HG02759 (cell line): ENCODE measurements around the gene SATB1.
"Not testable (repeated sequence)": the region's sequence is repeated elsewhere in the genome, so short reads cannot be mapped to it uniquely, and the experiment has no call there.

ENCODE experiments used
- ATAC-seq: cut with Tn5 transposase; IDR thresholded peaks from one replicate; pipeline ENCODE4 v1.9.1; 2021; ENCODE audit warnings: mild to moderate bottlenecking, moderate library complexity; ENCODE audit not compliant: unreplicated experiment

Gene SATB1

GRCh38 chr3:18355832-18356231 is 69.3 kb downstream of the SATB1 start:
- no peak for ATAC-seq

GRCh38 chr3:18354701-18355100 is 70.4 kb downstream of the SATB1 start:
- no peak for ATAC-seq

- ATAC-seq = no peak
Observed at GRCh38 chr3:18351823-18352744, 73.1 kb downstream of the SATB1 start.

GRCh38 chr3:18351069-18351628 is 74.0 kb downstream of the SATB1 start:
- no peak for ATAC-seq

GRCh38 chr3:18349197-18349798 is 75.8 kb downstream of the SATB1 start:
- no peak for ATAC-seq

GRCh38 chr3:18346097-18346496 is 79.0 kb downstream of the SATB1 start:
- no peak for ATAC-seq

- no peak for ATAC-seq
Observed at GRCh38 chr3:18345015-18345367, 80.1 kb downstream of the SATB1 start.

- ATAC-seq = no peak
Observed at GRCh38 chr3:18344306-18345014, 80.7 kb downstream of the SATB1 start.

- ATAC-seq = no peak
Observed at GRCh38 chr3:18343809-18344208, 81.3 kb downstream of the SATB1 start.

GRCh38 chr3:18338827-18339514 is 86.2 kb downstream of the SATB1 start:
- no peak for ATAC-seq

- no peak for ATAC-seq
Observed at GRCh38 chr3:18337231-18337630, 87.9 kb downstream of the SATB1 start.

- no peak for ATAC-seq
Observed at GRCh38 chr3:18334837-18335601, 90.1 kb downstream of the SATB1 start.

- not testable (repeated sequence) for ATAC-seq
Observed at GRCh38 chr3:18330772-18331441, 94.2 kb downstream of the SATB1 start.

- no peak for ATAC-seq
Observed at GRCh38 chr3:18308096-18308650, 117.0 kb downstream of the SATB1 start.

GRCh38 chr3:18307529-18307928 is 117.6 kb downstream of the SATB1 start:
- no peak for ATAC-seq

- ATAC-seq = no peak
Observed at GRCh38 chr3:18302517-18302916, 122.6 kb downstream of the SATB1 start.

GRCh38 chr3:18301781-18302180 is 123.4 kb downstream of the SATB1 start:
- ATAC-seq = no peak

- no peak for ATAC-seq
Observed at GRCh38 chr3:18300916-18301315, 124.2 kb downstream of the SATB1 start.

- ATAC-seq = no peak
Observed at GRCh38 chr3:18297126-18297525, 128.0 kb downstream of the SATB1 start.
